Stimulated activated memory B cell treated with anti-CD40 and anti-IgM and Interleukin-4, amounts not matched to agents 10 μg/mL and 1 μg/mL and 100 μg/mL, for 72 hours (primary cell): Measurements from ENCODE around the gene NBEAL2.

ENCODE experiments used
- ATAC-seq: fragments of 150-1000 bp; cut with Tn5 transposase; 2 replicates; pipeline ENCODE4 v1.10.0; 2021
- H3K27ac Mint-ChIP-seq: one replicate; pipeline ENCODE4 v1.8.0; 2022; ENCODE audit warnings: mild to moderate bottlenecking, mixed read lengths
- H3K27me3 Mint-ChIP-seq: one replicate; pipeline ENCODE4 v1.8.0; 2022; ENCODE audit warnings: mixed read lengths
- H3K36me3 Mint-ChIP-seq: one replicate; pipeline ENCODE4 v1.8.0; 2022; ENCODE audit warnings: mixed read lengths
- H3K4me1 Mint-ChIP-seq: one replicate; pipeline ENCODE4 v1.8.0; 2022; ENCODE audit warnings: mixed read lengths
- H3K4me3 Mint-ChIP-seq: one replicate; pipeline ENCODE4 v1.8.0; 2022; ENCODE audit warnings: mild to moderate bottlenecking, moderate library complexity, mixed read lengths
- H3K9me3 Mint-ChIP-seq: one replicate; pipeline ENCODE4 v1.8.0; 2022; ENCODE audit warnings: mixed read lengths

The NBEAL2 gene

GRCh38 chr3:46985588-46985987 lies 6.1 kb downstream of the NBEAL2 start:
- H3K27ac Mint-ChIP-seq = peak overlapping the region; percentile 91

GRCh38 chr3:46986055-46986730 lies 6.7 kb downstream of the NBEAL2 start:
- H3K4me1 Mint-ChIP-seq = peaks cover 93% of the 10 kb centered on the region
- H3K9me3 Mint-ChIP-seq = no peaks in the 10 kb centered on the region
- H3K4me3 Mint-ChIP-seq = peak overlapping the region; percentile 68
- H3K27me3 Mint-ChIP-seq = no peaks in the 10 kb centered on the region
- H3K27ac Mint-ChIP-seq = peak overlapping the region; percentile 91
- no peak for ATAC-seq
- H3K36me3 Mint-ChIP-seq = peaks cover 37% of the 10 kb centered on the region

More at GRCh38 chr3:46985588-46985987, 6.1 kb downstream of the NBEAL2 start:
- Mint-ChIP-seq H3K27me3 (no peaks in the 10 kb centered on the region), H3K36me3 (peaks cover 35% of the 10 kb centered on the region), H3K9me3 (no peaks in the 10 kb centered on the region), H3K4me3 (no peak overlapping the region), H3K4me1 (peaks cover 92% of the 10 kb centered on the region)
- no peak for ATAC-seq

- peak overlapping the region; percentile 91 for H3K27ac Mint-ChIP-seq
- no peaks in the 10 kb centered on the region for H3K27me3 Mint-ChIP-seq
- peak overlapping the region; percentile 68 for H3K4me3 Mint-ChIP-seq
- H3K36me3 Mint-ChIP-seq = peaks cover 37% of the 10 kb centered on the region
- no peak for ATAC-seq
- no peaks in the 10 kb centered on the region for H3K9me3 Mint-ChIP-seq
- H3K4me1 Mint-ChIP-seq = peaks cover 95% of the 10 kb centered on the region
Measured at GRCh38 chr3:46986782-46987310, 7.4 kb downstream of the NBEAL2 start.

GRCh38 chr3:46987319-46987742 lies 7.9 kb downstream of the NBEAL2 start:
- Mint-ChIP-seq H3K27ac (peak overlapping the region; percentile 91), H3K4me3 (peak overlapping the region; percentile 68), H3K36me3 (peaks cover 37% of the 10 kb centered on the region), H3K4me1 (peaks cover 93% of the 10 kb centered on the region), H3K9me3 (no peaks in the 10 kb centered on the region), H3K27me3 (no peaks in the 10 kb centered on the region)
- ATAC-seq = peak; percentile 0

- H3K36me3 Mint-ChIP-seq = peaks cover 32% of the 10 kb centered on the region
- H3K4me1 Mint-ChIP-seq = peaks cover 91% of the 10 kb centered on the region
- H3K4me3 Mint-ChIP-seq = peak overlapping the region; percentile 68
- ATAC-seq = peak; percentile 90
- H3K9me3 Mint-ChIP-seq = no peaks in the 10 kb centered on the region
- peak overlapping the region; percentile 91 for H3K27ac Mint-ChIP-seq
- H3K27me3 Mint-ChIP-seq = no peaks in the 10 kb centered on the region
Measured at GRCh38 chr3:46987743-46988401, 8.4 kb downstream of the NBEAL2 start.

GRCh38 chr3:46988616-46989015 lies 9.2 kb downstream of the NBEAL2 start:
- H3K36me3 Mint-ChIP-seq = peaks cover 32% of the 10 kb centered on the region
- H3K4me1 Mint-ChIP-seq = peaks cover 84% of the 10 kb centered on the region
- peak overlapping the region; percentile 66 for H3K4me3 Mint-ChIP-seq
- H3K9me3 Mint-ChIP-seq = no peaks in the 10 kb centered on the region
- H3K27me3 Mint-ChIP-seq = no peaks in the 10 kb centered on the region
- peak overlapping the region; percentile 91 for H3K27ac Mint-ChIP-seq
- ATAC-seq = no peak

- no peaks in the 10 kb centered on the region for H3K27me3 Mint-ChIP-seq
- H3K27ac Mint-ChIP-seq = peak overlapping the region; percentile 91
- ATAC-seq = no peak
- no peak overlapping the region for H3K4me3 Mint-ChIP-seq
- peaks cover 81% of the 10 kb centered on the region for H3K4me1 Mint-ChIP-seq
- no peaks in the 10 kb centered on the region for H3K9me3 Mint-ChIP-seq
- H3K36me3 Mint-ChIP-seq = peaks cover 29% of the 10 kb centered on the region
Measured at GRCh38 chr3:46989146-46989810, 9.8 kb downstream of the NBEAL2 start.

GRCh38 chr3:46990573-46991374 lies 11.3 kb downstream of the NBEAL2 start:
- no peaks in the 10 kb centered on the region for H3K9me3 Mint-ChIP-seq
- peaks cover 66% of the 10 kb centered on the region for H3K4me1 Mint-ChIP-seq
- H3K36me3 Mint-ChIP-seq = peaks cover 22% of the 10 kb centered on the region
- ATAC-seq = peak; percentile 78
- peak overlapping the region; percentile 13 for H3K4me3 Mint-ChIP-seq
- no peaks in the 10 kb centered on the region for H3K27me3 Mint-ChIP-seq
- H3K27ac Mint-ChIP-seq = peak overlapping the region; percentile 91

- Mint-ChIP-seq H3K4me3 (peak overlapping the region; percentile 7), H3K27ac (peak overlapping the region; percentile 91), H3K27me3 (no peaks in the 10 kb centered on the region), H3K36me3 (peaks cover 22% of the 10 kb centered on the region), H3K4me1 (peaks cover 60% of the 10 kb centered on the region), H3K9me3 (no peaks in the 10 kb centered on the region)
- ATAC-seq = no peak
Measured at GRCh38 chr3:46991406-46992165, 12.1 kb downstream of the NBEAL2 start.

GRCh38 chr3:46992231-46992630 lies 12.8 kb downstream of the NBEAL2 start:
- H3K36me3 Mint-ChIP-seq = peaks cover 27% of the 10 kb centered on the region
- H3K4me1 Mint-ChIP-seq = peaks cover 60% of the 10 kb centered on the region
- H3K4me3 Mint-ChIP-seq = no peak overlapping the region
- ATAC-seq = no peak
- peak overlapping the region; percentile 91 for H3K27ac Mint-ChIP-seq
- H3K27me3 Mint-ChIP-seq = no peaks in the 10 kb centered on the region
- no peaks in the 10 kb centered on the region for H3K9me3 Mint-ChIP-seq

- peaks cover 31% of the 10 kb centered on the region for H3K36me3 Mint-ChIP-seq
- ATAC-seq = no peak
- no peak overlapping the region for H3K4me3 Mint-ChIP-seq
- H3K9me3 Mint-ChIP-seq = no peaks in the 10 kb centered on the region
- H3K27me3 Mint-ChIP-seq = no peaks in the 10 kb centered on the region
- H3K27ac Mint-ChIP-seq = peak overlapping the region; percentile 91
- peaks cover 59% of the 10 kb centered on the region for H3K4me1 Mint-ChIP-seq
Measured at GRCh38 chr3:46993292-46993691, 13.8 kb downstream of the NBEAL2 start.

GRCh38 chr3:46993986-46994385 lies 14.5 kb downstream of the NBEAL2 start:
- ATAC-seq = no peak
- Mint-ChIP-seq H3K27ac (no peak overlapping the region), H3K4me1 (peaks cover 58% of the 10 kb centered on the region), H3K27me3 (no peaks in the 10 kb centered on the region), H3K9me3 (no peaks in the 10 kb centered on the region), H3K36me3 (peaks cover 29% of the 10 kb centered on the region), H3K4me3 (no peak overlapping the region)

GRCh38 chr3:46994801-46995731 lies 15.6 kb downstream of the NBEAL2 start:
- H3K4me3 Mint-ChIP-seq = no peak overlapping the region
- no peak overlapping the region for H3K27ac Mint-ChIP-seq
- no peaks in the 10 kb centered on the region for H3K27me3 Mint-ChIP-seq
- ATAC-seq = no peak
- H3K4me1 Mint-ChIP-seq = peaks cover 47% of the 10 kb centered on the region
- H3K36me3 Mint-ChIP-seq = peaks cover 24% of the 10 kb centered on the region
- no peaks in the 10 kb centered on the region for H3K9me3 Mint-ChIP-seq
